Mammary microvascular endothelial cell (primary cell): ENCODE data around the gene CACNA2D1. TPM values are rescaled to one million over a fixed set of nuclear protein-coding genes. Genes with fewer than 3 reads are reported as not detected.

Experiments used
- total RNA-seq: library from RNA; depleted of rRNA; stranded (reverse); fragments of >200 nt; gene quantifications from 2 replicates; pipeline ENCODE4 v1.2.3, GENCODE V29; 2015

Gene CACNA2D1
- total RNA-seq: 10.3 and 18.3 TPM in 2 replicates

GRCh38 chr7:82443547-82444219 lies at the start of gene CACNA2D1:
TSS of gene CACNA2D1 (minus strand) at chr7:82443777.

